ENCODE measurements around the gene DLG2. TPM values are rescaled to one million over a fixed set of nuclear protein-coding genes. Genes with fewer than 3 reads are reported as not detected.

DLG2 gene
- total RNA-seq, 2 experiments from 2014 or later = 2.0 to 2.1 TPM

GRCh38 chr11:84886344-84886743, 740.8 kb downstream of the DLG2 start:
- CTCF ChIA-PET = no interaction called here
- no peak for ATAC-seq (ENCODE audit: poor library complexity)

GRCh38 chr11:84884836-84885235, 742.3 kb downstream of the DLG2 start:
- H3K36me3 Mint-ChIP-seq (ENCODE audit: low read depth) = no peaks in the 10 kb centered on the region
- Histone ChIP-seq H3K27me3 (ENCODE audit: control insufficient read depth in 1 of 2, insufficient read depth in 2 of 2, low read length in 2 of 2) (no peaks in the 10 kb centered on the region), H3K36me3 (ENCODE audit: insufficient read depth, low read length) (no peaks in the 10 kb centered on the region), H3K27ac (ENCODE audit: low read depth in 1 of 2, low read length in 2 of 2) (no peak overlapping the region), H3K4me1 (ENCODE audit: insufficient read depth, low read length) (no peaks in the 10 kb centered on the region), H3K4me3 (ENCODE audit: low read length) (no peak overlapping the region), H3K9me3 (ENCODE audit: control insufficient read depth in 1 of 2, insufficient read depth in 1 of 2, low read length in 2 of 2) (peaks cover 0 to 6% of the 10 kb centered on the region in 2 experiments)
- POLR2A ChIA-PET = no interaction called here
- DNase-seq (no peak), ATAC-seq (ENCODE audit: poor library complexity) (no peak)
- CTCF ChIA-PET = no interaction called here
- no peak overlapping the region for H3K4me3 Mint-ChIP-seq
- no peaks in the 10 kb centered on the region for H3K27me3 Mint-ChIP-seq
- H3K27ac Mint-ChIP-seq = no peak overlapping the region
- intact Hi-C loops (cut with DNase I, micrococcal nuclease) = no loop called here
- no peak for TF ChIP-seq CTCF (IDR thresholded peaks at IDR 0.05)
- peaks cover 4% of the 10 kb centered on the region for H3K9me3 Mint-ChIP-seq
- no peaks in the 10 kb centered on the region for H3K4me1 Mint-ChIP-seq (ENCODE audit: low read depth)

More at GRCh38 chr11:84886344-84886743, 740.8 kb downstream of the DLG2 start:
- no peak for TF ChIP-seq CTCF (IDR thresholded peaks at IDR 0.05)
- Histone ChIP-seq H3K27me3 (ENCODE audit: control insufficient read depth in 1 of 2, insufficient read depth in 2 of 2, low read length in 2 of 2) (no peaks in the 10 kb centered on the region), H3K27ac (ENCODE audit: low read depth in 1 of 2, low read length in 2 of 2) (no peak overlapping the region), H3K9me3 (ENCODE audit: control insufficient read depth in 1 of 2, insufficient read depth in 1 of 2, low read length in 2 of 2) (peaks cover 3 to 6% of the 10 kb centered on the region in 2 experiments), H3K4me3 (ENCODE audit: low read length) (no peak overlapping the region), H3K4me1 (ENCODE audit: insufficient read depth, low read length) (no peaks in the 10 kb centered on the region), H3K36me3 (ENCODE audit: insufficient read depth, low read length) (no peaks in the 10 kb centered on the region)
- DNase-seq = no peak
- no peak overlapping the region for H3K4me3 Mint-ChIP-seq
- POLR2A ChIA-PET = no interaction called here
- peaks cover 4% of the 10 kb centered on the region for H3K9me3 Mint-ChIP-seq
- intact Hi-C loops (cut with DNase I, micrococcal nuclease) = no loop called here
- no peaks in the 10 kb centered on the region for H3K4me1 Mint-ChIP-seq (ENCODE audit: low read depth)
- no peak overlapping the region for H3K27ac Mint-ChIP-seq
- no peaks in the 10 kb centered on the region for H3K27me3 Mint-ChIP-seq
- no peaks in the 10 kb centered on the region for H3K36me3 Mint-ChIP-seq (ENCODE audit: low read depth)

DNA sequence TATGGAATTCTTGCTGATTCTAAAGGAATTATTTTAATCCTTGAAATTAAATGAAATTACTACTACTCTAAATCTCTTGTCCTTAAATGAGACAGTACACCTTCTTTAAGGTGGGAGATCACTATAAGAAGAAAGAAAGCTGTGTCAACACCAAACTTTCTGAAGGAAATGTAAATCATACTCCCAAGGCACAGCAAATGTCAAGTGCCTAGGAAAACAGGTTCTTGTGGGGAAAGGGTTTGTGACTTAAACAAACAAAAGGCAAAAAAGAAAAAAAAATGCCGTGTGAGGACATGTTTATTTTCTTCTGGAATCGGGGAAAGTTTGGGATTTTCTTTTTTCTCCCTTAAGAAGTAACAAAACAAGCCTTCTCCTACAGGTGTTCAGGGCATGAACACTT, 745.1 kb downstream of the DLG2 start:
- Histone ChIP-seq H3K4me3 (ENCODE audit: low read length) (no peak overlapping the region), H3K27ac (ENCODE audit: low read depth in 1 of 2, low read length in 2 of 2) (no peak overlapping the region), H3K4me1 (ENCODE audit: insufficient read depth, low read length) (no peaks in the 10 kb centered on the region), H3K36me3 (ENCODE audit: insufficient read depth, low read length) (no peaks in the 10 kb centered on the region), H3K27me3 (ENCODE audit: control insufficient read depth in 1 of 2, insufficient read depth in 2 of 2, low read length in 2 of 2) (no peaks in the 10 kb centered on the region), H3K9me3 (ENCODE audit: control insufficient read depth in 1 of 2, insufficient read depth in 1 of 2, low read length in 2 of 2) (peaks cover 0 to 6% of the 10 kb centered on the region in 2 experiments)
- intact Hi-C loops (cut with DNase I, micrococcal nuclease) = no loop called here
- Mint-ChIP-seq H3K4me3 (no peak overlapping the region), H3K27ac (no peak overlapping the region), H3K9me3 (peaks cover 4% of the 10 kb centered on the region), H3K4me1 (ENCODE audit: low read depth) (no peaks in the 10 kb centered on the region), H3K27me3 (no peaks in the 10 kb centered on the region), H3K36me3 (ENCODE audit: low read depth) (no peaks in the 10 kb centered on the region)
- TF ChIP-seq CTCF (IDR thresholded peaks at IDR 0.05) = no peak
- ATAC-seq (ENCODE audit: poor library complexity) = no peak
- ChIA-PET POLR2A (no interaction called here), CTCF (no interaction called here)
- DNase-seq = no peak
